Measurements from ENCODE around the gene CARD11. TPM values are rescaled to one million over a fixed set of nuclear protein-coding genes. Genes with fewer than 3 reads are reported as not detected.

Gene CARD11
- total and polyA plus RNA-seq, 2 donors (not counting 1 experiment from before 2014, with no cell fraction given): 129 to 135 TPM

- WGBS (ENCODE audit: insufficient coverage): 52% methylated on average over 9 of the region's 11 CpGs
- Histone ChIP-seq H3K9ac (ENCODE audit: low read length) (no peak overlapping the region), H3K4me3 (ENCODE audit: control extremely low read depth in 1 of 5, extremely low read depth in 1 of 5, insufficient read depth in 1 of 5, low read depth in 2 of 5, low read length in 4 of 5) (no peak overlapping the region), H3K27me3 (replicated peaks in 1 of 4; ENCODE audit: control extremely low read depth in 1 of 4, control insufficient read depth in 3 of 4, insufficient read depth in 4 of 4, low read length in 3 of 4) (no peaks in the 10 kb centered on the region), H2AFZ (ENCODE audit: insufficient read depth, low read depth, low read length, poor library complexity, severe bottlenecking) (no peak overlapping the region), H4K20me1 (ENCODE audit: control insufficient read depth, insufficient read depth, low read length, poor library complexity, severe bottlenecking) (peaks cover 37% of the 10 kb centered on the region), H3K4me2 (replicated peaks; ENCODE audit: low read depth, low read length, poor library complexity, severe bottlenecking) (peak overlapping the region; percentile 42), H3K79me2 (ENCODE audit: control insufficient read depth, insufficient read depth, low read length) (peaks cover 58% of the 10 kb centered on the region), H3K4me1 (ENCODE audit: control insufficient read depth in 2 of 2, insufficient read depth in 2 of 2, low read length in 2 of 2) (peaks cover 42 to 44% of the 10 kb centered on the region in 2 donors), H3K36me3 (replicated peaks in 1 of 2; ENCODE audit: control extremely low read depth in 1 of 2, control insufficient read depth in 1 of 2, extremely low read depth in 1 of 2, insufficient read depth in 2 of 2, low read length in 1 of 2) (peaks cover 8 to 61% of the 10 kb centered on the region in 2 experiments), H3K27ac (ENCODE audit: low read length in 2 of 2) (peak overlapping the region in 1 of 2 donors; percentile 63), H3K9me3 (ENCODE audit: control extremely low read depth in 1 of 3, control insufficient read depth in 2 of 3, insufficient read depth in 1 of 3, low read length in 2 of 3) (no peaks in the 10 kb centered on the region)
- CTCF ChIA-PET: interaction anchor here (1.1 to 1.2 kb wide), 2 partner anchors 88 to 192 kb away, joined by 3 to 5 read pairs; no protein-coding TSS in a partner anchor
- DNase-seq (peak; percentile 30), ATAC-seq (ENCODE audit: low read depth) (peak; percentile 35)
- Mint-ChIP-seq H3K4me3 (peak overlapping the region; percentile 19), H3K4me1 (peaks cover 66% of the 10 kb centered on the region), H3K27me3 (no peaks in the 10 kb centered on the region), H3K27ac (peak overlapping the region; percentile 52), H3K9me3 (ENCODE audit: insufficient read depth) (no peaks in the 10 kb centered on the region)
- POLR2A ChIA-PET: interaction anchor here (1.5 kb wide), 1 partner anchor 24 kb away, joined by 3 read pairs; no protein-coding TSS in a partner anchor
- TF ChIP-seq EZH2 (IDR thresholded peaks at IDR 0.05; ENCODE audit: borderline replicate concordance, insufficient read depth, low read depth, low read length, poor library complexity, severe bottlenecking) (no peak), CTCF (IDR thresholded peaks at IDR 0.05) (no peak)
- intact Hi-C loops (cut with micrococcal nuclease): loop anchor here (5.0 kb wide), 2 partner anchors 89 to 114 kb away; partner anchors contain the start of gene CARD11
These were observed 89.9 kb downstream of the CARD11 start for GRCh38 chr7:2953588-2954407.

DNA sequence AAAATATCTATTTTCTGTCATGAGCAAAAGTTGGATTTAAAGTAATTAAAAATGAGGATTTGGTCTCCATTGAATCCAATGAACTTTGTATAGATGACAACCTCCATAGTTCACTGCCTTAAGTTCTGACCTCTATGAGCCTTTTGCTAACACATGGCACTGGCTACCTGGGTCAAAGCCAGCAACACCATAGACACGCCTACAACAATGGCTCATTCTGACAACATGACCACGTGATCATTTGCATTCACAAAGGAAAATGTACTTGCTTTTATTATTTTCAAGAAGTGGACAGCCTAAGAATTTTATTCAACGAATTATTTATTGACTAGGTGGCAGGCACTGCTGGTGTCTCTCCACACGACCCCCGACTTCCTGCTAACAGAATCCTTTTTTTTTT lies 90.6 kb downstream of the CARD11 start:
- ATAC-seq (ENCODE audit: low read depth) (no peak), DNase-seq (no peak)
- intact Hi-C loops (cut with micrococcal nuclease): loop anchor here (5.0 kb wide), 2 partner anchors 89 to 114 kb away; partner anchors contain the start of gene CARD11
- Histone ChIP-seq H3K9ac (ENCODE audit: low read length) (no peak overlapping the region), H3K4me1 (ENCODE audit: control insufficient read depth in 2 of 2, insufficient read depth in 2 of 2, low read length in 2 of 2) (peaks cover 43 to 47% of the 10 kb centered on the region in 2 donors), H4K20me1 (ENCODE audit: control insufficient read depth, insufficient read depth, low read length, poor library complexity, severe bottlenecking) (peaks cover 32% of the 10 kb centered on the region), H3K9me3 (ENCODE audit: control extremely low read depth in 1 of 3, control insufficient read depth in 2 of 3, insufficient read depth in 1 of 3, low read length in 2 of 3) (no peaks in the 10 kb centered on the region), H3K27ac (ENCODE audit: low read length in 2 of 2) (peak overlapping the region in 1 of 2 donors; percentile 63), H3K36me3 (replicated peaks in 1 of 2; ENCODE audit: control extremely low read depth in 1 of 2, control insufficient read depth in 1 of 2, extremely low read depth in 1 of 2, insufficient read depth in 2 of 2, low read length in 1 of 2) (peaks cover 8 to 54% of the 10 kb centered on the region in 2 experiments), H3K4me2 (replicated peaks; ENCODE audit: low read depth, low read length, poor library complexity, severe bottlenecking) (no peak overlapping the region), H2AFZ (ENCODE audit: insufficient read depth, low read depth, low read length, poor library complexity, severe bottlenecking) (no peak overlapping the region), H3K27me3 (replicated peaks in 1 of 4; ENCODE audit: control extremely low read depth in 1 of 4, control insufficient read depth in 3 of 4, insufficient read depth in 4 of 4, low read length in 3 of 4) (no peaks in the 10 kb centered on the region), H3K79me2 (ENCODE audit: control insufficient read depth, insufficient read depth, low read length) (peaks cover 55% of the 10 kb centered on the region), H3K4me3 (ENCODE audit: control extremely low read depth in 1 of 5, extremely low read depth in 1 of 5, insufficient read depth in 1 of 5, low read depth in 2 of 5, low read length in 4 of 5) (no peak overlapping the region)
- Mint-ChIP-seq H3K27me3 (no peaks in the 10 kb centered on the region), H3K4me3 (no peak overlapping the region), H3K4me1 (peaks cover 72% of the 10 kb centered on the region), H3K27ac (peak overlapping the region; percentile 50), H3K9me3 (ENCODE audit: insufficient read depth) (no peaks in the 10 kb centered on the region)
- ChIA-PET POLR2A (no interaction called here), CTCF (interaction anchor here (1.1 kb wide), 1 partner anchor 113 kb away, joined by 3 read pairs; no protein-coding TSS in a partner anchor)
- TF ChIP-seq EZH2 (IDR thresholded peaks at IDR 0.05; ENCODE audit: borderline replicate concordance, insufficient read depth, low read depth, low read length, poor library complexity, severe bottlenecking) (no peak), CTCF (IDR thresholded peaks at IDR 0.05) (no peak)
- no CpG with 5 or more reads among the region's 5 CpGs for WGBS (ENCODE audit: insufficient coverage)
